GM21723 (cell line): ENCODE results near the gene KCNQ5.

Source experiments
- ATAC-seq: cut with Tn5 transposase; IDR thresholded peaks from one replicate; pipeline ENCODE4 v1.9.1; 2021; ENCODE audit warnings: mild to moderate bottlenecking, moderate library complexity; ENCODE audit not compliant: unreplicated experiment

The KCNQ5 gene

DNA sequence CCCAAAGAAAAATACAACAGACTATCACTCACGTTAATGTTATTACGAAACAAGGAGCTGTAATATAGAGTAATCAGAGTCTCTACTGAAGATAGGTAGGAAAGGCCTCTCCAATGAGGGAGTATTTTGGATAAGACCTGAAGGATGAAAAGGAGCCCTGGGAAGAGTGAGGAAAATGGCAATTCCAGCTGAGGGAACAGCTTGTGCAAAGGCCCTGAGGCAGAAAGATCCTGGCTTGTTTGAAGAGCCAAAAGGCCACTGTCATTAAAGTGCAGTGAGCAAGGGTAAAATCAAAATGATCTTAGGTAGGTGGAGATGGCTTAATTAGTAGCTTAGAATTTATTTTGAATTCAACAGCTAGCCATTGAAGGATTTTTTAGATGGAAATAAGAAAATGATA is 464.9 kb downstream of the KCNQ5 start:
- no peak for ATAC-seq

DNA sequence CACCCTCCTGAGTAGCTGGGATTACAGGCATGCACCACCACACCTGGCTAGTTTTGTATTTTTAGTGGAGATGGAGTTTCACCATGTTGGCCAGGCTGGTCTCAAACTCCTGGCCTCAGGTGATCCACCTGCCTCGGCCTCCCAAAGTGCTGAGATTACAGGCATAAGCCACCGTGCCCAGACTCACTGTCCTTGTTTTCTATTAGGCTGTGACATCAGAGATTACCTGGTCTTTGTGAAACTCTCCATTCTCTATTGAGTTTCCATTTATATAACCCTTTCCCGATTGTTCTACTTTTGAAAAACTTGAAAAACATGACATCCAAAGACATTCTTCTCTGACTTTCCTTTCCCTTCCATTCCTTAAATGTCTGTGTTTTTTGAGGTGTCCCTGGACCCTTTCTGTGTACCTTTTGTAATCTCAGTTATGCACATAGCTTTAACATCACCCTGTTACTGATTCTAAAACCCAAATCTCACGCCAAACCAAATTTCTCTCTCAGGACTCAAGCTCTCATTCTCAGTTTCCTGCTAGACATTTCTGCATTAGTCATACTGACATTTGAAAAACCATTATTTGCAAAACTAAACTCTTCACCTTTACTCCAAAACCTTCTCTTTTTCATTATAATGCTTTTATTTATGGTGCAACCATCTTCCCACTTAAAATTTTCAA is 466.4 kb downstream of the KCNQ5 start:
- ATAC-seq = peak; percentile 84

DNA sequence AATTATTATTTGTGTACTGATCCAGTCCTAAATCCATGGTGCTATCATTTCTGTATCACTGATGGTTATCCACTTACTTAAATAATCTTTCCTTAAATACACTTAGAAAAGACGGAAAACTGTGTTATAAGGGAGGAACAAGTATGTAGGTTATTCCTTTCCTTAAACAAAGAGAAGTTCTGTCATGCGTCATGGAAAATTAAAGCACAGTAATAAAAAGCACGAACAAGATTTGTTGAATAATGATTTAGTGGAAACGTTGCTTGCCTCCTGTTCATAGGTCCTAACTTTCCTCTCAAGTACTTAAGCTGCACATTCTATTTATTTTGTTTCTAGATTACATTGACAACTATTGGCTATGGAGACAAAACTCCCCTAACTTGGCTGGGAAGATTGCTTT is 483.1 kb downstream of the KCNQ5 start:
- no peak for ATAC-seq

DNA sequence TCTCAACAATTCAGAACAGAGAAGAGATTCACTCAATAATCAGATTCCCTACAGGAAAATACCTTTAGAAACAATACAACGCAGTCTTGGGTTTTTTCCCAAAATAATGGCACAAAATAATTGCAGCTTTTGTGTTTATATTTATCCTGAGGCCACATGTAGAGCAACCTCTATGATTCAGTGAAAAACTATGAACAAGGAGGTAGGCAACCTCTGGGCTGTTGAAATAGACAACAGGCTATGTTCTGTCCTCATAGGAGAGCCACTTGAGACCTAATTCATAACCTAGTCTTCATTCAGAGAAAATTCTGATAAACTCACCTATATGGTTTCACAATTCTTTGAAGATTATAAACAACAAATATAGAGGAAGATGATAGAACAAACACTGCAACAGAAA is 485.2 kb downstream of the KCNQ5 start:
- no peak for ATAC-seq

DNA sequence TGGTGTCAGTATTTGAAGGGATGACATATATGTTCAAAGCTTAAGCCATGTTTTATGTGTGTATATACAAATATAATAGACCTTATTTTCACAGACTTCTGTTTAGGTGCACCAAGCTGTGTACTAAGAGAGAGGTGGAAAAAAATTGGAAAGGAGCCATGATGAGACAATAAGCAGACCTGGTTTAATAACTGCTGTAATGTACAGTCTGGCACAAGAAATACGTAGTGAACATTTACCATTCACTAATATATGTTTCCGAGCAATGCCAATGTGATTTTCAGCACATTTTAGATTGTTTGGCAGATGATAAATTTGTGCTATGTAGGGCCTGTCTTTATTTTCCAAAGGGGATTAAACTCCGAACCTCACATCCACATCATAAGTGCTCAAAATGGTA is 487.1 kb downstream of the KCNQ5 start:
- no peak for ATAC-seq

DNA sequence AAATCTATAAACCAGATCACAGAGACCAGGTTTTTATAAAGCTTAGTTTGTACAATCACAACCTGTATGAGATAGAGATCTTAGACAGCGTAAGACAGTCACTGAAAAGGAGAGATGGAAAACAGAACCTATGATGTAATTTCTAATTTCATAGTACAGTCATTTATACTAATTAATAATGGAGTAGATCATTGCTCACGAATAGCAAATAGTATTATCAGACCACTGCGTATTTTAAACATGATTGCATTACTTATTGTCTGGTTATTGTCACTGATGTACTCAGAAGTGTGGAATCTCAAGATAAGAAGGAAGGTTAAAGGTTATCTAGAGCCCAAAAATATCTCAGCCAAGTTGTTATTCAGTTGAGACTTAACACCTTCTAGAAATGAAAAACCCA is 487.8 kb downstream of the KCNQ5 start:
- no peak for ATAC-seq

DNA sequence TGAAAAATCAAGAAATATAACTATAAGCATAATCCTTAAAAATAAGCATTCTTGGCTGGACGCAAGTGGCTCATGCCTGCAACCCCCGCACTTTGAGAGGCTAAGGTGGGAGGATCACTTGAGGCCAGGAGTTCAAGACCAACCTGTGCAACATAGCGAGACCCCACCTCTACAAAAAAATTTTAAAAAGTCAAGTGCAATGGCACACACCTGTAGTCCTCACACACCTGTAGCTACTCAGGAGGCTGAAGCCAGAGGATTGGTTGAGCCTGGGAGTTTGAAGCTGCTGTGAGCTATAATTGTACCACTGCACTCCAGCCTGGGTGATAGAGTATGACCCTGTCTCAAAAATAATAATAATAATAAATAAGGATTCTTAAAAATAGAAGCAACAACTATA is 494.5 kb downstream of the KCNQ5 start:
- no peak for ATAC-seq

DNA sequence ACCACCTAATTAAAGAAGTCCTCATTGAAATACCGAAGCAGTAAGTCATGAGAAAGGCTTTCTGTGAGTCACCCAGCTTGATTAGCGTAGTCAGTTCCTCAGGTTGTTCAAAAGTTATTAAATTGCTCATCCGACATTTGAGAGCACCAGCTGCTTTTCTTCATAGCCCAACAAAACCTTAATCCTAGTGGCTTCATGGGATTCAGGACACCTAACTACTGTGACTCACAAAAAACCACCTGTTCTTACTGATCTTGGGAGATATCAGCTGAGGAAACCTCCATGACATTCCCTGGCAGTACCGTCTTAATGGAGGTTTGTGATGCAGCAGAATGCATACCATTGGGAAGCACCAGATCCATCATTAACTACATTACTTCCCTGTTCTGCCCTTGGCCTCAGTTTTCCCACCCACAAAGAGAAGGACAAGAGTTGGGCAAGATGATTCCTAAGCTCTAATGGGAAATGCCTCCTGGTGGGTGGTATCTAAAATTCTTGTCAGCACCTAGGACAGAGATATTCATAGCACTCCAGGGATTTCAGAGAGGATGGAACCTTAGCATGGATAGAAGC is 499.6 kb downstream of the KCNQ5 start:
- ATAC-seq = no peak

DNA sequence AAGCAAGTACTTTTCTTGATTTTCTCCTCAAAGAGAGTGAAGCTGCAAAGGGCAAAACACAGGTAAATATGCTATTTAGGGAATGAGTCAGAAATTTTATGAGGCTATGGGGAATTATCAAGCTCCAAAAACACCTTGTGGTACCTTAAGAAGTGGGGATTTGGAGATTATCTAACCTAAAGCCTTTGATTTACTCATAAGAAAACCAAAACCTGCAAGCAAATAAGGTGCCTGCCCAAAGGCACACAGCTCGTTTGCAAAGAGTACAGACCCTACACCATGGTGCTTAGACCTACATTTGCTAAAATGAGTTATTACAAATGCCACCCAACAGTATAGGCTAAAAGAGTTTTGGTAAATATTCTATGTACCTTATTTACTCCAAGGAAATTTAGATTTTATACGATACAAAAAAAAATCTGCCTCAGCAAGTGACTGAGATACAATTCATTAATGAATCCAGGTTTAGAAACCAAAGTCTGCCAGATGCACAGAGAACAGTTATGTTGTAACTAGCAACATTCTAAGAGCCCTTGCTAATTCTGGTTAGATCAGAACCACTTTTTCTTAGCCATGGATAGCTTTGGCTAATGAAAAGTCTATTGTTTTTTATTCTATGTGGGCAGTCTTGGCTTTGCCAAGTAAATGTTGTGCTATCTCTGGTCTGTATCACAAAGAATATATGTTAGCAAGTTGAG is 501.9 kb downstream of the KCNQ5 start:
- peak; percentile 81 for ATAC-seq

DNA sequence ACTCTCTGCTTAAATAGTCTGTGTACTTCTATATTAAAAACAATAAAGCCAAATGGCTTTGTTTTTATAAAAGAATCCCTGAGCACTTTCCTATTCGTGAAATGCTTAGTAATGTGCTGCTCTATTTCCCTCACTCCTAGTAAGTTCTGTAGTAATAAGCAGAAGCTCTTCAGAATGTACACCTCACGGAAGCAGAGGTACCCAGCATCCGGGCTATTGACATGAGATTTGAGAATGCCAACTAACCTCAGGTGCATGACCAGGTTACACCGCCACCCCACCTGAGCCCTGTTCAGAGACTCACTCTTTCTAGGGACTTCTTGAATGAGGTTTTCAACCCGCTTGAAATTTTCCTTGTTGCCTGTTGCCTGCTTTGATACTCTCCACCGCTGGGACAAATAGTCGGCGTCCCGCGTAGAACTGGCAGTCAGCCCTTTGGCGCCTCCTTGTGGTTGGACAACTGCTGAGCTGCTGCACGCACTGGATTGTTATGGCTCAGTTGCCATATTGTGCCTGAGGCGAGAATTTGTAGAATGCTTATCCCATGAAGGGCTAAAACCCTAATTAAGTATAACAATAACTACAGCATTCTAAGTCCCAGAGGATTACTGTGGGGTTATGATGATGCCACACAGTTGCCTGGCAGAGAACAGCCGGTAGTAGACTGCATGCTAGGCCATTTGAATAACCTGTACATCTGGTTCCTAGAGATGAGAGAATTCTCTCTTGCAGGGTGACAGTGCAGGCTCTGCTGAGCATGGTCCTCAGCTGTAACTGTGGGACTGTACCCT is 508.0 kb downstream of the KCNQ5 start:
- ATAC-seq = peak; percentile 98

DNA sequence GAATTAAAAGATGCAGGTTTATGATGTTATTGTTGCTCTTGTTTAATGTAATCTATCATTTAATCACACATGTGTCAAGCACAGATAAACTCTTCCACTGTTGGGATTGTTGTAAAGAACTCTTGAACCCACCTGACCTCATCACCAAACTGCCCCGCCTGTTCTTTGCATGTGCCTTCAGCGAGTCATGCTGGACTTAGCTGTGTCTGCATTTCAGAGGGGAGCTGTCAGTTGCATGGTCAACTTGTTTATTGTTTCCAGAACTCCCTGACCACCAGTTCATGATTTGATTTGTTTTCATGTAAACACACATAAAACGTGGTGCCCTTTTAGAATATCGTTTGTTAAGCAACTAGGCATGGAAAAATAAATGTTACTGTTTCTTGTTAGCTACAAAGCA is 509.8 kb downstream of the KCNQ5 start:
- ATAC-seq = no peak

DNA sequence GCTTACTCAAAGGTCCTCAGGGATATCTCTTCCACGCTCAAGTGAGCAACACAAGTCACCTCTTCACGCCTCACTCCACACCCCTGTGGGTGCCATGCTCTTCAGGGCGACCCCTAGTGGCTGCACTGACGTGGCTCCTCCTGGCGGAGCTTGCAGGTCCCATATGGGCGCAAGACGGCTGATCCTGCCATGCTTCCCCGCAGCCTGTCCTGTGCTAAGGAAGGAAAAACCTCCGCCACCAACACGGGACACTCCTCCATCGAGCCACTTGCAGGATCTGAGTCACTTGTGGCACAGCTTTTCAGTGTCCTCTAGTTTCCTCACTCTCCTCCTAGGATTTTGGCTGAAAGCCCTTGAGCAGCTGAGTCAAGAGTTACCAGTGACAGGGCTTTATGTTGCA is 512.7 kb downstream of the KCNQ5 start:
- no peak for ATAC-seq

DNA sequence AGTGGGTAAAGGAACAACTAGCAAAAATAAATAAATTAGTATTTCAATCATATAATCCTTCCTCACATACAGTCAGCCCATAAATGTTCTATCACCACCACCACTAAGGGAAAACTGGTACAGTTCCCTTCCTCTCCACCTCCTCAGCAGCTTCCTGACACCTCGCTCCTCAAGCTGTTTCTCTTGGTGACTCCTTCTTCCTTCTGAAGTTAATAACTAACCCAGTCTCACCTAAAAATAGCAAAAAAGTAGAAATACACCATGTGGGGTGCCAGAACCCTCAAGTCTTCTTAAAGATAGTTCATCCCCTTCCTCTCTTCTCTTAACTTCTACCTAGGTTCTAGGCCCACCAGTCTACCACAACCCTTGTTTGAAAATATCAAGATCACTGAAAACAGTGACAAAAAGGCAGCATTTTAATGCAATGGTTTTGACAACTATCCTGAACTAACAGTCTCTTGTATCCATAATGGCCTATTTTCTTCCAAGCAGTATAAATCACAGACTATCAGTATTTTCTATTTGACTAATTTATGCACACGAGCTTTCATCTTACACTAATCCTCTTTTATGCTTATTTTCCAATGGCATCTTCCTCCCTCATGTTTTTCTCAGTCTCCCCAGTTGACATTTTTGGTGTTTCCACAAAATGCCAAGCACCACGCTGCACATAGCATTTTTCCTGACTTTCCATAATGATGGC is 518.0 kb downstream of the KCNQ5 start:
- no peak for ATAC-seq

DNA sequence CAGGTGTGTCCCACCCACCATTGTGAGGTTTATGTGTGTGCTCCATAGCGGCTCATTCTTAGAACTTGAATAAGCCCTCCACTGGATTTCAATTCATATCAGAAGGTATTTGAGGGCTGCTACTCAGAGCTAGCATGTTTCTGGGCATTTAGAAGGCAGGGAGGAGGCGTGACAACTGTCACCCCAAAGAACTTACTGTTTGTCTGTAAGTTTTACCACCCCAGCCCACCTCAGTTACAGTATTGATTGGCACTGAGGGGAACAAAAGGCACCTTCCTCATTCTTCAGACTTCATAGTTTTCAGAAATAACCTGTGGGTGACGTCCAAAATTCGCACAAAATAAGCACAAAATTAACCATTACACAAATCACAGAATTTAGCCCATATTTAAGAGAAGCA is 521.7 kb downstream of the KCNQ5 start:
- no peak for ATAC-seq

DNA sequence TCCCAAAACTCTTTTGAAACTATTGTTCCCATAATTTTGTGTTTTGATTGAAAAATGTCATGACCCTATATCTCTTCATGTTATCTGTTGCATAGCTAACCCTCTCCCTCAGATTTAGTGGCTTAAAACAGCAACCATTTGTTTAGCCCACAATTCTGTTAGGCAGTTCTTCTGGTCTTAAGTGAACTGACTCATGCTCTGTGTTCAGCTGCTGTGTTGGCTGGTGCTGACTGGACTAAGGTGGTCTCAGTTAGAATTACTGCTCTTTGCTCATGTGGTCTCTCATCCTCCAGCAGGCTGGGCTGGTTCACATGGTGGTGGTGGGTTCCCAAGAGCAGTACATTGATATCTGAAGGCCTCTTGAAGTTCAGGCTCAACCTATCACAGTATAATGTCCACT is 522.7 kb downstream of the KCNQ5 start:
- ATAC-seq = no peak

DNA sequence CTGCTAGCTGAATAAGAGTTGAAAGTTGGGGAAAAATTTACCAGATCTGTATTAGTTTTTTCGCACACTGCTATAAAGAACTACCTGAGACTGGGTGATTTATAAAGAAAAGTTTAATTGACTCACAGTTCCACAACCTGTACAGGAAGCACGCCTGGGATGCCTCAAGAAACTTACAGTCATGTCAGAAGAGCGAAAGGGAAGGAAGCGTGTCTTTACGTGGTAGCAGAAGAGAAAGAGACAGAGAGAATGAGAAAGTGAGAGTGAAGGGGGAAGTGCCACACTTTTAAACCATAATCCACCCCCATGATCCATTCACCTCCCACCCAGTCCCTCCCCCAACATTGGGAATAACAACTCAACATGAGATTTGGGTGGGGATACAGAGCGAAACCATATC is 523.8 kb downstream of the KCNQ5 start:
- ATAC-seq = peak; percentile 84

DNA sequence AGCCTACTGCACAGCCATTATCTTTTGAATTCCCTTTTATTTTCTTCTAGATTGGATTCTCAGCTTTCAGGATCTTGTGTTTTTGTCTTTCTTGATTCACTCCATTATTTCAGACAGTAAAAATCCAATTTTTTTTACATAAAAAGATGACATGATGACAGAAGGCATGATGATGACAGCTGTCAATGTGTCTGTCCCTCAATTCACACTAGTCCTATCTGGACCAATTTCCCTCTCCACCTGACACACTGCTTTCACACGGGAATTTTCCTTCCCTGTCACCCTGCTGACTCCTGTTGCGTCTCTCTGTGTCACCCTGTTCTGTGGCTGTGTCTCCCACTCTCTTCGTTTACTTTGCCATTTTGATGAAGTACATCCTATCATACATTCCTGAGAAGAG is 529.9 kb downstream of the KCNQ5 start:
- no peak for ATAC-seq

DNA sequence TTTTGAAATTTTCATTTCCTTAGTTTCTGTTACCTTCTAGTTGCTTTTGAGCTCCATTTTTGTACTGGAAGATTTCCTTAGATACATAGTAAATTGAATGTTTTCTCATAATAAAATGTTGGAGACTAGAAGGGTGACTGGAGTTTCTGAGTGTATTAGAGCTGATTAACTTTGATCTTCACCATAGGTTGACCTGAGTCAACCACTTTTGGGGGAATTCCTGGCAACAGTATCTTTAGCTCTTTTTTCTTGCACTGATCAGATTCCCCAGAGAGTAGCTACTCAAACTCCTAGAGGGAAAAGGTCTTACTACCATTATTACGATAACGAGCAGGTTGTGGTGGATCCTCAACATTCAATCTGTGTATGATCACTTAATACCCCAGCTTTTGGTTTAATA is 530.7 kb downstream of the KCNQ5 start:
- no peak for ATAC-seq

DNA sequence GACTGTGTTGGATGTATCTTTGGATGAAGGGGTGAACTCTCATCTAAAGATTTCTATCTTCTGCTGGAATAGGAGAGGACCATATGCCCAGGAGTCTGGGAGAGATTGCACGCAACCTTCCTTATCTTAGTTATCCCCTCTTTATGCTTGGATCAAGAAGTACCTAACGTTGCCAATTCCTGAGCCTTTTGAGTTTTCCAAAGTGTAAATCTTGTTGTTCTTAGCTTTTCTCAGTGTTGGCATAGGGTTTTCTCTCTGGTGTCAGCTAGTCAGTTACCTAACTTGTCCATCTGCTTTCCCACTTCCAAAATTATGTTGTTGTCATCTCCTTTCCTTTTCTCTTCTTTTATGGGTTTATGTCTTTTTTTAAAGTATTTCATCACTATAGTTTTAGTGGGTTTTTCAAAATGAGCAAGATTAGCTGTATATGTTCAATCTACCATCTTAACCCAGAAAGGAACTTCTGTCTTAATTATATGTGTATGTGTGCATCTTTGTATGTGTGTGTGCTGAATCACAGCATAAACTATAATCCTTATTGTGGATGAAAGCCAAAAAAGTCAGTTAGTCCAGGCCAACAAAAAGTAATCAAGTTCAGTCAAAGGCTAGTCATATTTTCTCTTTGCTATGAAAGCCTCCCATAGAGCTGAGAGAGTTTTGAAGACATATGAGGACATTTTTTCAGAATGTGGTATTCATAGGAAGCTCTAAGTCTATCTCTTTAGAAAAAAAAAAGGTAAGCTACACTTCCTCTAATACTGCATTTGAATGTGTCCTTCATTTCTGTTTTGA is 531.3 kb downstream of the KCNQ5 start:
- ATAC-seq = no peak
